ENCODE data around the gene MYO1G.

DNA sequence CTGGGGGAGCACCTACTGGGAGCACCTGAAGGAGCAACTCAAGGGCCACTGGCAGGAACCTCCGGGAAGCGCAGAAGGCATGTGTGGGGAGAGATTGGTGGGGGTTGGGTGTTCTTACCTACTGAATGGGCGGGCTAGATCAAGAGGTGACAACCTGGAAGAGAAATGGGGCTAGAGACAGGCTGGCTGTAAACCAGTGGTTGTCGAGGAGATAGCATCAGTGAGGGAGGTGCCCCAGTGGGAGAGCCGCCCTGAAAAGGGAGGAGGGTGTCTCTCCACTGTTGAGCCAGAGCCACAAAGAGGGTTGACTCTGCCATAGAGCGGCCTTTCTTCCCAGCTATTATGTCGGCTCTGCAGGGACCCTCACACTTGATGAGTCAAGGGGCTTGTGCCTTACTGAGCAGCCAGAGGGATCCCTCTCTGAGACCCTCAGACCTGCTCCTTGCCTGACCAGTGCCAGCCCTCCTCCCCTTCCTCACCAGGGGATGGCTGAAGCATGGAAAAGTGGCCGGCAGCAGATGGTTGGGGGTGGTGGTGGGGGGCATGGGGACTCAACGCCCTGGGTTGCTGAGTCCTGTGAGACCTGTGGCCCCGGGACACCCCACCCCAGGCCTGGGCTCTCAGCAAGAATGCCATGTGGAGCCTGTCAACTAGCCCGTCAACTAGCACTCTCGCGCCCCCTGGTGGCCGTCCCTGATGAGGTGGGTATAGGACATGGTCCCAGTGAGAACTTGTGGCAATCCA lies 57.0 kb downstream of the MYO1G start:
- TF ChIP-seq GATA2 (IDR thresholded peaks at IDR 0.05; ENCODE audit: low read depth, low read length) (no peak), GATA3 (IDR thresholded peaks at IDR 0.05; ENCODE audit: low read depth, low read length) (no peak)

All from SH-SY5Y (cell line).